WTC11 (cell line): ENCODE data around the gene SEC22A. TPM values are rescaled to one million over a fixed set of nuclear protein-coding genes. Genes with fewer than 3 reads are reported as not detected.
A peak's percentile ranks its signal among the peaks of the same experiment; 100 is the strongest.

ENCODE experiments used
- ATAC-seq: fragments of 200-7000 bp; cut with Tn5 transposase; 2 replicates; pipeline ENCODE4 v1.10.0; 2021; ENCODE audit warnings: mild to moderate bottlenecking, moderate library complexity
- CTCF ChIA-PET: fragments of 300-600 bp; sonication (Branson Sonifier 250); formaldehyde crosslinking; loops from one replicate; lab custom pipeline; 2021; ENCODE audit warnings: antibody characterized with exemption; lab: Charles Lee
- POLR2A ChIA-PET: fragments of 350-600 bp; sonication (Branson Sonifier 250); formaldehyde crosslinking; loops from one replicate; lab custom pipeline; 2021; ENCODE audit warnings: antibody characterized with exemption; lab: Charles Lee
- DNase-seq: peaks from one replicate; pipeline ENCODE4 v3.0.0; 2021; ENCODE audit warnings: low spot score
- H3K27ac Mint-ChIP-seq: 2 replicates; pipeline ENCODE4 v1.8.0; 2021; ENCODE audit warnings: mixed read lengths
- H3K27me3 Mint-ChIP-seq: 2 replicates; pipeline ENCODE4 v1.8.0; 2021; ENCODE audit warnings: low read depth, mild to moderate bottlenecking, moderate library complexity, mixed read lengths
- H3K36me3 Mint-ChIP-seq: 2 replicates; pipeline ENCODE4 v1.8.0; 2021; ENCODE audit warnings: mixed read lengths
- H3K4me1 Mint-ChIP-seq: 2 replicates; pipeline ENCODE4 v1.8.0; 2022; ENCODE audit warnings: mixed read lengths
- H3K4me3 Mint-ChIP-seq: 2 replicates; pipeline ENCODE4 v1.8.0; 2021; ENCODE audit warnings: mild to moderate bottlenecking, moderate library complexity, mixed read lengths
- H3K9me3 Mint-ChIP-seq: 2 replicates; pipeline ENCODE4 v1.8.0; 2021; ENCODE audit warnings: mixed read lengths
- AFF4 ChIP-seq: sonication (generic); formaldehyde crosslinking; IDR thresholded peaks from 2 replicates; pipeline ENCODE4 v1.8.1; 2023; ENCODE audit warnings: mild to moderate bottlenecking, missing genetic modification reagents, borderline replicate concordance
- CREM ChIP-seq: sonication (generic); formaldehyde crosslinking; IDR thresholded peaks from 2 replicates; pipeline ENCODE4 v1.8.1; 2022; ENCODE audit warnings: mild to moderate bottlenecking, missing genetic modification reagents, moderate library complexity
- ESRRA ChIP-seq: sonication (generic); formaldehyde crosslinking; IDR thresholded peaks from 2 replicates; pipeline ENCODE4 v1.8.1; 2022; ENCODE audit warnings: mild to moderate bottlenecking, missing genetic modification reagents, borderline replicate concordance
- FOXK1 ChIP-seq: sonication (generic); formaldehyde crosslinking; IDR thresholded peaks from 2 replicates; pipeline ENCODE4 v1.8.0; 2022; ENCODE audit warnings: mild to moderate bottlenecking, moderate library complexity, missing genetic modification reagents
- GRHL2 ChIP-seq: fragments of 250-450 bp; sonication (Bioruptor Pico); IDR thresholded peaks from 2 replicates; pipeline ENCODE4 v1.8.0; 2022; ENCODE audit warnings: mild to moderate bottlenecking, moderate library complexity; ENCODE audit not compliant: insufficient replicate concordance, severe bottlenecking
- HMGA2 ChIP-seq: fragments of 250-450 bp; sonication (Bioruptor Pico); IDR thresholded peaks from 2 replicates; pipeline ENCODE4 v1.4.0; 2021; ENCODE audit warnings: mild to moderate bottlenecking, moderate library complexity
- KAT7 ChIP-seq: sonication (generic); formaldehyde crosslinking; IDR thresholded peaks from 2 replicates; pipeline ENCODE4 v1.8.1; 2023; ENCODE audit warnings: missing genetic modification reagents, mild to moderate bottlenecking, borderline replicate concordance
- MYBL2 ChIP-seq: sonication (generic); formaldehyde crosslinking; IDR thresholded peaks from 2 replicates; pipeline ENCODE4 v1.8.1; 2023; ENCODE audit warnings: mild to moderate bottlenecking, moderate library complexity, missing genetic modification reagents
- NFYB ChIP-seq: sonication (generic); formaldehyde crosslinking; conservative IDR thresholded peaks from 2 replicates; pipeline ENCODE4 v1.8.0; 2022; ENCODE audit warnings: low read depth, missing genetic modification reagents
- SMAD3 ChIP-seq: sonication (generic); formaldehyde crosslinking; IDR thresholded peaks from 2 replicates; pipeline ENCODE4 v1.8.0; 2022; ENCODE audit warnings: missing genetic modification reagents, mild to moderate bottlenecking, borderline replicate concordance
- TEAD1 ChIP-seq: sonication (generic); formaldehyde crosslinking; IDR thresholded peaks from 2 replicates; pipeline ENCODE4 v1.8.0; 2022; ENCODE audit warnings: mild to moderate bottlenecking, missing genetic modification reagents
- ZMAT4 ChIP-seq: fragments of 250-450 bp; sonication (Bioruptor Pico); IDR thresholded peaks from 2 replicates; pipeline ENCODE4 v1.9.0; 2021; ENCODE audit warnings: mild to moderate bottlenecking
- ZNF138 ChIP-seq: sonication (generic); formaldehyde crosslinking; conservative IDR thresholded peaks from 2 replicates; pipeline ENCODE4 v1.8.1; 2022; ENCODE audit warnings: mild to moderate bottlenecking, moderate library complexity, missing genetic modification reagents
- ZNF263 ChIP-seq: sonication (generic); formaldehyde crosslinking; IDR thresholded peaks from 2 replicates; pipeline ENCODE4 v1.8.1; 2022; ENCODE audit warnings: low read depth, mild to moderate bottlenecking, moderate library complexity, missing genetic modification reagents
- ZNF416 ChIP-seq: fragments of 250-450 bp; sonication (Bioruptor Pico); IDR thresholded peaks from 2 replicates; pipeline ENCODE4 v1.9.0; 2021; ENCODE audit warnings: mild to moderate bottlenecking, inconsistent platforms
- ZNF423 ChIP-seq: fragments of 250-450 bp; sonication (Bioruptor Pico); IDR thresholded peaks from 2 replicates; pipeline ENCODE4 v2.1.2; 2022; ENCODE audit warnings: mild to moderate bottlenecking, moderate library complexity
- ZSCAN18 ChIP-seq: fragments of 250-450 bp; sonication (Bioruptor Pico); IDR thresholded peaks from 2 replicates; pipeline ENCODE4 v2.1.2; 2022; ENCODE audit warnings: mild to moderate bottlenecking, moderate library complexity
- total RNA-seq: library from RNA; stranded (reverse); gene quantifications from 3 replicates; pipeline ENCODE4 v1.2.3, GENCODE V29; 2021

The SEC22A gene
- total RNA-seq, 1 experiment from 2014 or later, result 12.6 TPM

- Mint-ChIP-seq H3K9me3 (no peaks in the 10 kb centered on the region), H3K4me1 (peaks cover 84% of the 10 kb centered on the region), H3K4me3 (peak overlapping the region; percentile 46), H3K36me3 (peaks cover 20% of the 10 kb centered on the region), H3K27ac (peak overlapping the region; percentile 18), H3K27me3 (no peaks in the 10 kb centered on the region)
- no peak for ATAC-seq
- TF ChIP-seq ESRRA (CRISPR knock-in tag) (no peak), ZSCAN18 (CRISPR knock-in tag) (no peak)
- ChIA-PET CTCF (interaction anchor here (1.3 to 1.7 kb wide), 2 partner anchors 25 to 178 kb away, joined by 3 to 6 read pairs; no protein-coding TSS in a partner anchor), POLR2A (no interaction called here)
- no peak for DNase-seq
Observed at GRCh38 chr3:123311201-123311600, 109.5 kb downstream of the SEC22A start.

GRCh38 chr3:123312331-123313265, 110.9 kb downstream of the SEC22A start:
- Mint-ChIP-seq H3K36me3 (peaks cover 11% of the 10 kb centered on the region), H3K4me1 (peaks cover 91% of the 10 kb centered on the region), H3K4me3 (peak overlapping the region; percentile 73), H3K27ac (peak overlapping the region; percentile 95), H3K9me3 (no peaks in the 10 kb centered on the region), H3K27me3 (no peaks in the 10 kb centered on the region)
- CTCF ChIA-PET, result interaction anchor here (1.3 kb wide), 1 partner anchor 26 kb away, joined by 3 read pairs; no protein-coding TSS in a partner anchor
- TF ChIP-seq ZNF138 (CRISPR knock-in tag) (0 out of 2 replicates have a peak, but pooled peaks have one; percentile 44), HMGA2 (no peak)
- DNase-seq, result no peak
- POLR2A ChIA-PET, result no interaction called here
- no peak for ATAC-seq

GRCh38 chr3:123313889-123314288, 112.1 kb downstream of the SEC22A start:
- POLR2A ChIA-PET, result interaction anchor here (0.5 kb wide), 1 partner anchor 118 kb away, joined by 5 read pairs; no protein-coding TSS in a partner anchor
- Mint-ChIP-seq H3K4me1 (peaks cover 93% of the 10 kb centered on the region), H3K36me3 (peaks cover 8% of the 10 kb centered on the region), H3K4me3 (peak overlapping the region; percentile 73), H3K27ac (peak overlapping the region; percentile 99), H3K9me3 (peaks cover 3% of the 10 kb centered on the region; the same call in 1 of the 2 replicates)
- no peak for DNase-seq
- no peak for TF ChIP-seq FOXK1 (CRISPR knock-in tag)
- TF ChIP-seq MYBL2 (CRISPR knock-in tag), result no peak
- TF ChIP-seq ZNF416, result no peak
- TF ChIP-seq GRHL2 (CRISPR knock-in tag), result no peak
- TF ChIP-seq, all 79 proteins: peak for 0
- H3K27me3 Mint-ChIP-seq, result no peaks in the 10 kb centered on the region
- no peak for ATAC-seq
- CTCF ChIA-PET, result interaction anchor here (1.0 to 2.4 kb wide), 17 partner anchors 9 to 286 kb away, joined by 3 to 27 read pairs (median 8); partner anchors contain the start of genes ADCY5 and SEMA5B

- peak overlapping the region; percentile 73 for H3K4me3 Mint-ChIP-seq
- ChIA-PET CTCF (interaction anchor here (0.5 to 2.4 kb wide), 32 partner anchors 9 to 371 kb away, joined by 3 to 27 read pairs (median 5); partner anchors contain the start of genes ADCY5, PDIA5, SEC22A and SEMA5B), POLR2A (interaction anchor here (0.5 to 2.1 kb wide), 8 partner anchors 9 to 248 kb away, joined by 3 to 6 read pairs (median 4); partner anchors contain the start of genes PDIA5 and SEC22A)
- H3K36me3 Mint-ChIP-seq, result peaks cover 6% of the 10 kb centered on the region
- H3K4me1 Mint-ChIP-seq, result peaks cover 93% of the 10 kb centered on the region
- no peaks in the 10 kb centered on the region for H3K27me3 Mint-ChIP-seq
- peak; percentile 88 for ATAC-seq
- peak; percentile 89 for DNase-seq
- peak overlapping the region; percentile 99 for H3K27ac Mint-ChIP-seq
- peaks cover 3% of the 10 kb centered on the region; the same call in 1 of the 2 replicates for H3K9me3 Mint-ChIP-seq
- TF ChIP-seq KAT7, result no peak
- no peak for TF ChIP-seq SMAD3 (CRISPR knock-in tag)
- TF ChIP-seq CREM (CRISPR knock-in tag), result no peak
- TF ChIP-seq AFF4 (CRISPR knock-in tag), result no peak
- TF ChIP-seq ZNF423 (CRISPR knock-in tag), result peak; percentile 93
- no peak for TF ChIP-seq ZNF263 (CRISPR knock-in tag)
- peak; percentile 83; the same call in 1 of the 2 replicates for TF ChIP-seq TEAD1 (CRISPR knock-in tag)
- no peak for TF ChIP-seq ZMAT4 (CRISPR knock-in tag)
- TF ChIP-seq NFYB (CRISPR knock-in tag), result no peak
Observed at GRCh38 chr3:123314359-123315270, 112.9 kb downstream of the SEC22A start.
